Lower leg skin (tissue), 3 donors: ENCODE measurements around the gene RGS9.

ENCODE experiments used
- CTCF ChIP-seq, 3 donors: fragments of 450-650 bp; IDR thresholded peaks; one replicate each; pipeline ENCODE4 v1.5.1; 2016; ENCODE audit warnings: antibody characterized with exemption in 3 of 3, mild to moderate bottlenecking in 3 of 3, moderate library complexity in 2 of 3
- POLR2A ChIP-seq, 2 donors: fragments of 450-650 bp; IDR thresholded peaks; one replicate each; pipeline ENCODE4 v1.6.1; 2016 to 2017; ENCODE audit warnings: antibody characterized with exemption in 2 of 2, mild to moderate bottlenecking in 1 of 2, moderate library complexity in 1 of 2

GRCh38 chr17:65156185-65156834 lies 19.1 kb downstream of the RGS9 start:
- no peak for TF ChIP-seq CTCF (IDR thresholded peaks at IDR 0.05)
- no peak for TF ChIP-seq POLR2A (IDR thresholded peaks at IDR 0.05)
